Measurements from ENCODE around the gene TTLL3. TPM values are rescaled to one million over a fixed set of nuclear protein-coding genes. Genes with fewer than 3 reads are reported as not detected.

The TTLL3 gene
- total and polyA plus RNA-seq, 2 of the 13 experiments (the other 11 are each of a cell fraction or from before 2014, with no cell fraction given) = 9.5 to 51.2 TPM

DNA sequence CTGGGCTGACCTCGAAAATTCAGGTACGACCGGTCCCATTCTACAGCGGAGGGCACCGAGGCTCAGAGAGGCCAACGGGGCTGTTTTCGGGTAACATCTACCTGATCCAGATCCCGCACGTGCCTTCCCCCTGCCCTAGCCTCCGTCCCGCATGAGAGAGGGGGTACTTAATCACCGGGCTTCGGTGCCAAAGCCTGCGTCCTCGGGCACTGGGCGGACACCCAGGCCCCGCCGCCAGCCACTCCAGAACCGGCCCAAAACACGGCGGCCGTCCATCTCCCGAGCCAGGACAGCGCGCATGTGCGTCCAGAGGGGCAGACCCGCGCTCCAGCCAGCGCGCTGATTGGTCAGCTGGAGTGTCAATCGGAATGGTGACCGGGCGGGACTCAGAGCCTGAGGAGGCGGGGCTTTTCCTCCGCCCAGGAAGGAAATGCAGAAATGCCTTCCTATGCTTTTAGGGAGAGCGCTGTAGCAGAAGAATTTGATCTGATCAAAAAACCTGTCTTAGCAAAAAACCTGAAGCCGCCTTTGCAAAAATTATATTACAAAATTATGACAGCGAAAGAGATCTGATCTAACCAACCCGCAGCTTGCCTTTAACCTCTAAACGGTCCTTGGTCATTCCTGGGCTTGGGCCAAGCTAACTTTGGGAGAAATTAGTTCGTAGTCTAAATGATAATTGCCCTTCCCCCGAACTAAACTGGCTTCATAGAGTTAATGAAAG is 33.8 kb downstream of the TTLL3 start, which contains the start of gene RPUSD3 (continued):
- TF ChIP-seq SMARCC2 (IDR thresholded peaks at IDR 0.05) (no peak), HNRNPUL1 (IDR thresholded peaks at IDR 0.05; ENCODE audit: low read depth, low read length) (no peak), HOXA5 (CRISPR knock-in tag; IDR thresholded peaks at IDR 0.05) (no peak), ZNF232 (CRISPR knock-in tag; IDR thresholded peaks at IDR 0.05; ENCODE audit: borderline replicate concordance) (no peak), NONO (IDR thresholded peaks at IDR 0.05) (no peak), NONO (CRISPR knock-in tag; conservative IDR thresholded peaks at IDR 0.05) (peak; percentile 68; the same call in 1 of the 2 replicates), TAF1 (CRISPR knock-in tag; IDR thresholded peaks at IDR 0.05) (peak; percentile 93), FOSL2 (CRISPR knock-in tag; IDR thresholded peaks at IDR 0.05) (no peak), PITX1 (CRISPR knock-in tag; IDR thresholded peaks at IDR 0.05) (no peak), ZNF720 (CRISPR knock-in tag; IDR thresholded peaks at IDR 0.05) (no peak), SRY (CRISPR knock-in tag; IDR thresholded peaks at IDR 0.05) (no peak; the same call in 1 of the 2 replicates), HCFC1 (IDR thresholded peaks at IDR 0.05; ENCODE audit: low read depth, low read length) (no peak), ZNF513 (CRISPR knock-in tag; conservative IDR thresholded peaks at IDR 0.05) (no peak), NR1H2 (CRISPR knock-in tag; IDR thresholded peaks at IDR 0.05; ENCODE audit: borderline replicate concordance, low read depth) (no peak), GLI4 (CRISPR knock-in tag; IDR thresholded peaks at IDR 0.05; ENCODE audit: borderline replicate concordance) (no peak; the same call in 1 of the 2 replicates), ZNF790 (CRISPR knock-in tag; IDR thresholded peaks at IDR 0.05; ENCODE audit: borderline replicate concordance) (no peak), ZBTB44 (CRISPR knock-in tag; IDR thresholded peaks at IDR 0.05) (no peak), TMF1 (CRISPR knock-in tag; IDR thresholded peaks at IDR 0.05; ENCODE audit: low read depth) (peak; percentile 50; the same call in 1 of the 2 replicates), ZBTB43 (CRISPR knock-in tag; conservative IDR thresholded peaks at IDR 0.05) (no peak), ARID3A (IDR thresholded peaks at IDR 0.05; ENCODE audit: low read depth, low read length) (no peak)
- TF ChIP-seq, protein P1, sequence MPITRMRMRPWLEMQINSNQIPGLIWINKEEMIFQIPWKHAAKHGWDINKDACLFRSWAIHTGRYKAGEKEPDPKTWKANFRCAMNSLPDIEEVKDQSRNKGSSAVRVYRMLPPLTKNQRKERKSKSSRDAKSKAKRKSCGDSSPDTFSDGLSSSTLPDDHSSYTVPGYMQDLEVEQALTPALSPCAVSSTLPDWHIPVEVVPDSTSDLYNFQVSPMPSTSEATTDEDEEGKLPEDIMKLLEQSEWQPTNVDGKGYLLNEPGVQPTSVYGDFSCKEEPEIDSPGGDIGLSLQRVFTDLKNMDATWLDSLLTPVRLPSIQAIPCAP (CRISPR knock-in tag; IDR thresholded peaks at IDR 0.05; ENCODE audit: low read depth) = peak; percentile 69; the same call in 1 of the 2 replicates
- TF ChIP-seq, protein P2, sequence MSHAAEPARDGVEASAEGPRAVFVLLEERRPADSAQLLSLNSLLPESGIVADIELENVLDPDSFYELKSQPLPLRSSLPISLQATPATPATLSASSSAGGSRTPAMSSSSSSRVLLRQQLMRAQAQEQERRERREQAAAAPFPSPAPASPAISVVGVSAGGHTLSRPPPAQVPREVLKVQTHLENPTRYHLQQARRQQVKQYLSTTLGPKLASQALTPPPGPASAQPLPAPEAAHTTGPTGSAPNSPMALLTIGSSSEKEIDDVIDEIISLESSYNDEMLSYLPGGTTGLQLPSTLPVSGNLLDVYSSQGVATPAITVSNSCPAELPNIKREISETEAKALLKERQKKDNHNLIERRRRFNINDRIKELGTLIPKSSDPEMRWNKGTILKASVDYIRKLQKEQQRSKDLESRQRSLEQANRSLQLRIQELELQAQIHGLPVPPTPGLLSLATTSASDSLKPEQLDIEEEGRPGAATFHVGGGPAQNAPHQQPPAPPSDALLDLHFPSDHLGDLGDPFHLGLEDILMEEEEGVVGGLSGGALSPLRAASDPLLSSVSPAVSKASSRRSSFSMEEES (CRISPR knock-in tag; IDR thresholded peaks at IDR 0.05) = no peak

All from HepG2 (cell line).